NOMO-1 treated with DMSO at 0.1 percent for 48 hours (cell line): ENCODE results near the gene KIF16B.

Experiments
- DNase-seq: peaks from one replicate; lab custom pipeline; 2025; ENCODE audit not compliant: unreplicated experiment; lab: John Stamatoyannopoulos, UW

Gene KIF16B

GRCh38 chr20:16405254-16405653 is 168.0 kb downstream of the KIF16B start:
- no peak for DNase-seq

- DNase-seq = no peak
These were observed 168.6 kb downstream of the KIF16B start for GRCh38 chr20:16404640-16405039.

- DNase-seq = no peak
These were observed 169.1 kb downstream of the KIF16B start for GRCh38 chr20:16404171-16404570.

- DNase-seq = no peak
These were observed 173.0 kb downstream of the KIF16B start for GRCh38 chr20:16400234-16400633.

- DNase-seq = no peak
These were observed 173.4 kb downstream of the KIF16B start for GRCh38 chr20:16399801-16400200.

- DNase-seq = no peak
These were observed 176.2 kb downstream of the KIF16B start for GRCh38 chr20:16397086-16397485.

- no peak for DNase-seq
These were observed 177.9 kb downstream of the KIF16B start for GRCh38 chr20:16395366-16395765.

- no peak for DNase-seq
These were observed 178.5 kb downstream of the KIF16B start for GRCh38 chr20:16394784-16395183.

GRCh38 chr20:16393836-16394235 is 179.4 kb downstream of the KIF16B start:
- no peak for DNase-seq

GRCh38 chr20:16393297-16393696 is 180.0 kb downstream of the KIF16B start:
- no peak for DNase-seq

GRCh38 chr20:16392346-16392745 is 180.9 kb downstream of the KIF16B start:
- no peak for DNase-seq

GRCh38 chr20:16390991-16391390 is 182.3 kb downstream of the KIF16B start:
- DNase-seq = peak; percentile 75

- no peak for DNase-seq
These were observed 184.5 kb downstream of the KIF16B start for GRCh38 chr20:16388731-16389130.

- peak; percentile 62 for DNase-seq
These were observed 185.6 kb downstream of the KIF16B start for GRCh38 chr20:16387666-16388065.

- no peak for DNase-seq
These were observed 187.4 kb downstream of the KIF16B start for GRCh38 chr20:16385891-16386290.

- DNase-seq = no peak
These were observed 187.8 kb downstream of the KIF16B start for GRCh38 chr20:16385462-16385861.

GRCh38 chr20:16381444-16381843 is 191.8 kb downstream of the KIF16B start:
- DNase-seq = no peak

- no peak for DNase-seq
These were observed 194.4 kb downstream of the KIF16B start for GRCh38 chr20:16378712-16379370.

GRCh38 chr20:16378122-16378521 is 195.1 kb downstream of the KIF16B start:
- DNase-seq = no peak

GRCh38 chr20:16369441-16369840 is 203.8 kb downstream of the KIF16B start:
- no peak for DNase-seq

- no peak for DNase-seq
These were observed 204.5 kb downstream of the KIF16B start for GRCh38 chr20:16368645-16369292.

- no peak for DNase-seq
These were observed 205.2 kb downstream of the KIF16B start for GRCh38 chr20:16367948-16368560.
